ENCODE data around the gene TMED3.
"Not testable (repeated sequence)": the region's sequence is repeated elsewhere in the genome, so short reads cannot be mapped to it uniquely, and the experiment has no call there.

The TMED3 gene

GRCh38 chr15:79316864-79317263 lies 6.0 kb downstream of the TMED3 start:
- no peak for DNase-seq (ENCODE audit: low read depth in 2 of 2)

- not testable (repeated sequence) for DNase-seq (ENCODE audit: low read depth in 2 of 2)
Observed at GRCh38 chr15:79319973-79320372, 9.1 kb downstream of the TMED3 start.

DNA sequence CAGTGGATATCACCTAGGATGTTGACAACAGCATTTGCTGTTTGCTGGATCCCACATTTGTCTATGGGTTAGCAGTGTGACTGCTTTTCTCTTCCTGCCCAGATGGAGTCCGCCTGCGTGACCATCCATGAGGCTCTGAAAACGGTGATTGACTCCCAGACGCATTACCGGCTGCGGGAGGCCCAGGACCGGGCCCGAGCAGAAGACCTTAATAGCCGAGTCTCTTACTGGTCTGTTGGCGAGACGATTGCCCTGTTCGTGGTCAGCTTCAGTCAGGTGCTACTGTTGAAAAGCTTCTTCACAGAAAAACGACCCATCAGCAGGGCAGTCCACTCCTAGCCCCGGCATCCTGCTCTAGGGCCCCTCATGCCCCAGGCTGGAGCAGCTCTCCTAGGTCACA lies 11.0 kb downstream of the TMED3 start:
- no peak for DNase-seq (ENCODE audit: low read depth in 2 of 2)

GRCh38 chr15:79322306-79322705 lies 11.4 kb downstream of the TMED3 start:
- DNase-seq (ENCODE audit: low read depth in 2 of 2): no peak

GRCh38 chr15:79322945-79323344 lies 12.0 kb downstream of the TMED3 start:
- DNase-seq (ENCODE audit: low read depth in 2 of 2): no peak

DNA sequence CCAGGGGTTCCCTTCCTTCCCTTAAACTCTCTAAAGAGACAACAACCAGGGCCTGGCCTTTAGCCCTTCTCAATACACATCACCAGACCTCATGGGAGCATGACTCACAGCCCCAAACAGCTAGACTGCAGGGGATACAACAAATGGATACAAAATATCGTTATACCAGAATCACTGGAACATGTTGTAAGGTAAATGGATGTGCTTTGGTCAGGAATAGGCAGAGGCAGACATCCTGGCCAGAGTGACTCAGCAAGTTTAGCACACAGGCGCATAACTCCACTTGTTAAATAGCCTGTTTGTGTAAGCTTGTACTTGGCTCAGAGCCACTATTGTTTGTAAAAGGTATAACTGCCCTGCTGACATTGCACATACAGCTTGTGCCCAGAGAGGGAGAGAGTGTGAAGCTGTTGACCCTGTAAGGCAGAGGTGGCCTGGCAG lies 18.3 kb downstream of the TMED3 start:
- DNase-seq (ENCODE audit: low read depth in 2 of 2): no peak

DNA sequence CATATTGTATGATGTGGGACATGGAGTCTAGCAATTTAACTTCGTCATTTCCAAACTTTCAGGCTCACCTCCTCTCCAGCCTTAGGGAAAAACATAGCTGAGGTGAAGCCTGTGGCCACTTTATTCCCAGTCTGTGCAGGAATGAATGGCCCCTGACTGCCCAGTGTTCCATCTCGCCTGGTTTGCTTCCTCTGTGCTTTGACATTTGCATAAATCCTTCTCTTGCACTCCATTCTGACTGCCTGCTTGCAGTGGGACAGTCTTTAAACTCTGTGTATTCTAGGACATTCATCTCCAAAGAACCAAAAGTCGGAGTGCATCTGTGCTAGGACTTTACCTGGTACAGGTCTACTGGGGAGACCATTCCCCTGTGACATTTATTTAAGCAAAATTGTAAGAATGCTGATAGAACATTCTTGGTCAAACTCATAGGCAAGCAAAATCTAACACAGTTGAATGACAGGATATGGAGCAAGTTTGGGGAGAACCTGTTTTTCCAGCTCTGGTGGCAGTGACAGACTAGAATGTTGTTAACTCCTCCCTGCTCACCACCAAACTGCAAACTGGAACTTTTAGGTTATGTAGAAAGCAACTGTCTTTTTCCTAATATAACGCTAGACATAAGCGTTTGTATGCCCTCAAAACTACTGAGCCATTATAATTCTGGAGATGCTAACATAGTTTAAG lies 22.1 kb downstream of the TMED3 start:
- DNase-seq (ENCODE audit: low read depth in 2 of 2): no peak

DNA sequence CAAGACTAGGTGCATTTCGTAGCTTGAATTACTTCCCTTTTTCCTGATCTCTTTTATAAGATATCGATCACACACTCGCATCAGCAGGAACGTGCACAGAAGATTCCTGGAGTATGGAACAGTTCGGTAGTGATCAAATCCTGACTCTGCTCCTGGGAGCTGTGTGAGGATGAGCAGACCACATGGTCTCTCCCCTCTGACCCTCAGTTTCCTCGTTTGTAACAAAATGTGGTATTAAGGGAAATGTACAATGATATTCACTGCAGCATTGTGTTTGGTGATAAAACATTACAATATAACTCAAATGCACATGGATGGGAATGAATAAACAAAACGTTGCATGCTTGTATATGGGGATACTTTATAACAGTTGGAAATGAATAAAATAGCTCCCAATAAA lies 26.7 kb downstream of the TMED3 start:
- DNase-seq (ENCODE audit: low read depth in 2 of 2): no peak

- no peak for DNase-seq (ENCODE audit: low read depth in 2 of 2)
Observed at GRCh38 chr15:79339588-79340314, 28.8 kb downstream of the TMED3 start.

DNA sequence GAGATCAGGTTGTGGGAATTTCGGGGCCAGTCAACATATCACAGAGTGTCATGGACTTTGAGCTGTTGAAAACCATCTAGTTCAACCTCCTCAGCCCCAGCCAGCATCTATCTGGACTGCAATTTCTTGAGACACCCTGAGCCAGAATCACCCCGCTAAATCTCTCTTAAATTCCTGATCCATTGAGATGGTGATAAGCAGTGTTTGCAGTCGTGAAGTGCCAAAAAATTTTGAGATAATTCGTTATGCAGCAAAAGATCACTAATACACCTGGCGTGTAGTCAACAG lies 29.3 kb downstream of the TMED3 start:
- DNase-seq (ENCODE audit: low read depth in 2 of 2): no peak

DNA sequence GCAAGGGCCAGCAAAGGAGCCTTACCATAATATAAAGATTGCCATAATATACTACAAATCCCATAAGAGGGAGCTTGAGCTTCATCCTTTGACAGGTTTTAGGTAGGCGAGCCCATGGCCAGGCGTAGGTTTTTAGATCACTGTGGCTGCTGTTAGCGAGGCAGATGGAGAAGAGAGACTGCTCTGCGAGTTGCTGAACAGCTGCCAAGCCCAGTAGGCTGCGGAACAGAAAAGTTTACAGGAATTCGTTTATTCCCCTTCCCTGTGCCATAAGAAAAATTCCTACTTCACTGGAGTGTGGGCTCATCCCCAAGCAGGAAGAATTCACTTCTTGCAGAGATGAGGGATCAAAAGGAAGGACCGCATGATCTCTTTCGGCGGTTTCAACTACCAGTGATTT lies 30.5 kb downstream of the TMED3 start:
- no peak for DNase-seq (ENCODE audit: low read depth in 2 of 2)

DNA sequence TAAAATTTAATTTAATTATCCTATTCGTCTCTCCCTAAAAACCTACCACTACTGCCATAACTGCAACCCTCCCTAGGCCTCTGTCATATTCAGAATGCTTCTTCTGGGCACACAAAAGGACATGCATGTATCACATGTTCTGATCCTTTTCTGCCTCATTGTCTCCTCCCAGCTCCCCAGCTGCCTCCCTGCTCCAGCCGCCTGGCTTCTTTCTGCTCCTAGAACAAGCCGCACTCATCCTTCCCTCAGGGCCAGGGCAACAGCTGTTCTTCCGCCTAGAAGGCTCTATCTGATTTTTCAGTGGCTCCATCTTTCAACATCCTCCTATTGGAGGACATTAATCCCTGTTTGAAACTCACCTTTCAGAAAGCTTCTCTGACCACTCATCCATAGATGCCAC lies 38.6 kb downstream of the TMED3 start:
- no peak for DNase-seq (ENCODE audit: low read depth in 2 of 2)

DNA sequence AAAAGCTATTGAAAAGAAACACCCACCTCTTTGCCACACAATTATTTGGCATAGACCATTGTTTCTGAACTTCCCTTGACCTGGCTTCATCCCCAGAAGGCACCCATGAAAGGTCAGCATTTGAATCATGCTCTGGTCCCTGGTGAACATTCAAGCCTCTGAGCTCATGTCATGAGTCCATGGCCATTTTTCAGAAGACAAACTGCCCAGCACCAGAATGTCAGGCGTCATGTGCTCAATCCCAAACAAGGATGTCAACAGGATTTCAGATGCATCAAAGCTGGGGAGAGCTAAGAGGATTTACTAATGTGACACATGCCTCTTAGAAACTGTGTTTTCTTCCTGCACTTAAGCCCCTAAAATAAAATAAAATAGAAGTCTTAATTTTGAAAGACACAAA lies 41.3 kb downstream of the TMED3 start:
- no peak for DNase-seq (ENCODE audit: low read depth in 2 of 2)

- no peak for DNase-seq (ENCODE audit: low read depth in 2 of 2)
Observed at GRCh38 chr15:79357566-79357965, 46.7 kb downstream of the TMED3 start.

GRCh38 chr15:79358069-79358468 lies 47.2 kb downstream of the TMED3 start:
- DNase-seq (ENCODE audit: low read depth in 2 of 2): no peak

GRCh38 chr15:79364571-79365240 lies 53.8 kb downstream of the TMED3 start:
- no peak for DNase-seq (ENCODE audit: low read depth in 2 of 2)

DNA sequence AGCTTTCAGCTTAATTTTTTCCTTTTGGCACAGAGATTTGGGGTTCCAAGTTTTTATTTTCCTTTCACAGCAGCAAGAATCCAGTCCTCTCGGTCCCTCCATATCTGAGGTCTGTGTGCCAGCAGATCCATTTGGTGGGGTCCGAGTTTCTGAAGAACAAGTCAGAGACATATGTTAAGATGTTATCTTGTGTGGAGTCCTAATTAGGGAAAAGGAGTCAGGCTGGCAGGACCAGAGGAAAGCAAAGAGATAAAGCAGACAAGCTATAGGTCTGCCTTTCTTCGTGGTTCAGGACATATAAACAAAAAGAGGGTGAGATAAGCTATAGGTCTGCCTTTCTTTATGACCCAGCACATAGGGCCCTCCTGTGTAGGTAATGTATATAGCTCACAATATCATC lies 54.9 kb downstream of the TMED3 start:
- DNase-seq (ENCODE audit: low read depth in 2 of 2): no peak

- DNase-seq (ENCODE audit: low read depth in 2 of 2): no peak
Observed at GRCh38 chr15:79366691-79367090, 55.8 kb downstream of the TMED3 start.

DNA sequence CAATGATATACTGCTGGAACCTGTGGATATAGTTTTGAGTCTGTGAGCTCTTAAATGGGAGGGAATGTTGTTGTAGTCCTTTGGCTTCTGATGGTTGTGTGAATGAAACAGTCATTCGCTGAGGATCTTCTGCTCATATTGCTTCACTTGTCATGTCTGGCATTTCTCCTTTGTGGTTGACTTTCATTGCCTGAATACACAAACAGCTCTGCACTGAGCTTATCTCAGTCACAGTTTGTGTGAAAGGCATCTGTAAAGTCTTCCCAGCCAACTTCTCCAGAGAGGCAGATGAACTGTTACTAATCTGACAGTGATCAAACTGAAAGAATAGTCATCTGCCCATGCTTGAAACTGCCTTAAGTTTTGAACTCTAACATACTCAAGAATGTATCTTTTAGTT lies 59.8 kb downstream of the TMED3 start:
- no peak for DNase-seq (ENCODE audit: low read depth in 2 of 2)

DNA sequence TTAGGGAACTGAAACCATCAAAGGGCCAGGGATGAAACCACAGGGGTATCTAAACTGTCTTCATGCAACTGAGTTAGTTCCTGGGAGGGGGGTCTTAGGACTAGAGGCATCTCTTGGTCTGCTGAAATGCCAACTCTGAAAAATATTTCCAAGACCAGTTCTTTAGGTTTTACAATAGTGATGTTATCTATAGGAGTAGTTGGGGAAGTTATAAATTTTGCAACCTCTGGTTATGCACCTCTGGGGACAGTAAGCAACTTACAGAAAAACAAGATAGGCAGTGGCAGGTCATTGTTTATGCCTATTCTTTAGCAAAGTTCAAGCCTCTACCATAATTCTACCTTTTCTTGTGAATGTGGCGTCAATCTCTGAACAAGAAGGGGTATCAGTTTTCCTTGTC lies 60.7 kb downstream of the TMED3 start:
- DNase-seq (ENCODE audit: low read depth in 2 of 2): no peak

GRCh38 chr15:79372428-79372827 lies 61.5 kb downstream of the TMED3 start:
- no peak for DNase-seq (ENCODE audit: low read depth in 2 of 2)
